Umbilical cord (tissue), 2 donors: ENCODE measurements around the gene CCDC71. TPM values are rescaled to one million over a fixed set of nuclear protein-coding genes. Genes with fewer than 3 reads are reported as not detected.

Source experiments
- DNase-seq: peaks from one replicate; pipeline ENCODE4 v3.0.0-alpha.2; 2015; ENCODE audit warnings: low spot score
- total RNA-seq: library from RNA; depleted of rRNA; stranded (reverse); fragments of >200 nt; gene quantifications from one replicate; pipeline ENCODE4 v1.2.3, GENCODE V29; 2014; ENCODE audit warnings: low replicate concordance; ENCODE audit not compliant: insufficient read depth

Gene CCDC71
- total RNA-seq, 1 donor from 2014 or later, result 7.0 TPM

DNA sequence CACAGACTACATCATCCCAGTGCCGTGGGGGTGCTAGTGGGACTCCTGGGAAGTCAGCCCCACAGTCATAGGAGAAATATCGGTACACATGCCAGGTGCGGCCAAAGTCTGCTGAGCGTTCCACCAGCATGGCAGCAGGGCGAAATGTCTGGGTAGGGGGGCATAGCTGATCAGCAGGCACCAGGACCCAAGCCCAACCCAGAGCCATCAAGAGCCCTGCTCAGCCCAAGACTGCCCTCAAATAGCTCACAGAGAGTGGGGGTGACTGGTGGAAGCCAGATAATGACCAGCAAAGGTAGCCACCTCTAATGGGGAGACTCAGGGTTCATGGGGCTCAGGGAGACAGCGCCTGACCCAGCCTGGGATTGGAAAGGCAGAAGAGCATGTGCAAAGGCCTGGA, 34.6 kb downstream of the CCDC71 start:
- DNase-seq, result no peak

DNA sequence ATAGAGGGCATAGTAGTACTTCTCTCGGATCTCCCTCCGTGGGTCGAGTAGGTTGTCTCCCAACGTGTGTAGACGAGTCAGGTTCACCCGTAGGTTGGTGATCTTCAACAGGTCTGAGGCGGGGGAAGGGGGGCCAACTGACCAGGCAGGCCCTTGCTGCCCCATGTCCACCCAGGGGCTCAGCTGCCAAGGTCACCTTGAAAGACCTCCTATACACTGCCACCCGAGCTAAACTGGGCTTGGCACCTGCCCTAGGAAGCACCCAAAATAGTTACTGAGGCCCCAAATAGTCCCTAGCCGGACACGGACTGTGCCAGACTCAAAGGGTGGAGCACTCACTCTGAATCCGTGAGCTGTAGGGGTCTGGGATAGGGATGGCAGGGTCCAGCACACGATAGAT, 35.1 kb downstream of the CCDC71 start:
- DNase-seq, result no peak

DNA sequence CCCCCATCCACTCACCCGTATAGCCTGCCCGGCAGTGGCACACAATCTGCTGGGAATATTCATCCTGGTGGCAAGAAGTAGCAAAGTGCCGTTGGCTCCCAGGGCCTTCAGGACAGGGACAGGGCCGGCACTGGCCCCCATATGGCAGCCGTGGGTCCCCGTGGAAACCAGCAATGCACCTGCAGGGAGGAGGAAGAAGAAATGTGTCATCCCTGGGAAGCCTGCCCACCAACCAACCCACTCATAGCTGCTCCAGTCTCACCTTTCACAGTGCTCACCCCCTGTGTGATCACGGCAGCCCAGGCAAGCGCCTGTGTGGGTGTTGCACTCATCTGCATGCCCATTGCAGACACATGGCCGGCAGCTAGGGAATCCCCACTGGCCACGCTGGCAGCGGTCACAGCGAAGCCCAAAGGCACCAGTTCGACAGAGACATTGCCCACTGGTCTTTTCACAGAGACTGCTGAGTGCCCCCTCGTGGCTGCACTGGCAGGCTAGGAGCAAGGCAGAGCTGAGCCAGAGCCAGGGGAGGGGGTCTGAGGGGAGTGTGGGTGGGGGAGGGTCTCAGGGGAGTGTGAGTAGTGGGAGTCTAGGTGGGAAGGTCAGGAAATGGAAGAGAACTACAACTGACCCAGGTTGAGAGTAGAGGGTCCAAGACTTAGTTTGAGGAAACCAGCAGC, 41.0 kb downstream of the CCDC71 start:
- DNase-seq, result no peak

DNA sequence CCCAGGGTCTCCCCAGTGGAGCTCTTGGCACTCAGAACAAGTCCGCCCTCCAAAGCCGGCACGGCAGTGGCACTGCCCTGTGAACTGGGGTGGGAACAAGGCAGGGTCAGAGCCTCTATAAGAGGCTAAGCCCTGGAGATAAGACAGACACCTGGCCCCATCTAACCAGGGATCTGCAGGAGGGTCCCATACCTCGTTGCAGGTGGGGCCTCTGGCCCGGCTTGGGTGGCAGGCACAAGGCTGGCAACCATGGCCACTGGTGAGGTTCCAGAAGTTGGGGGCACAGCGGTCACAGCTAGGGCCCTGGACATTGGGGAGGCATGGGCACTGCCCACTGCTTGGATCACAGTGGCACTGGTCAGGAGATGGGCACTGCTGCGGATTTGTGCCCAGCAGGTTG, 41.9 kb downstream of the CCDC71 start:
- no peak for DNase-seq

DNA sequence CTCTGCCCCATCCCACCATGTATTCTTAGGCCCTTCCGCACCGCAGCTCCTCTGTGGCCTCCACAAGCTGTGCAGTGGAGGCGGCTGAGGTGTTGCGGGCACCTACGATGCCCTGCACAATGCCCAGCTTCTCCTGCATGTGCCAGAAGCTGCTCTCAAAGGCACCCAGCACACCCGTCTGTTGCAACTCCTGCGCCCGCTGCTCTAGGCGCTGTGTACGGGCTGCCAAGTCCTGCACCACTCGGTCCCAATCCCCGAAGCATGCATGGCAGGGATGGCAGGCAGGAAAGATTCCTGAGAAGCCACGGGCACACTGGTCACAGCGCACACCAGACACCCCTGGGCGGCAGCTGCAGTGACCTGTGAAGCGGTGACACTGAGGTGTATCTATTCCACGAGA, 42.4 kb downstream of the CCDC71 start:
- no peak for DNase-seq

DNA sequence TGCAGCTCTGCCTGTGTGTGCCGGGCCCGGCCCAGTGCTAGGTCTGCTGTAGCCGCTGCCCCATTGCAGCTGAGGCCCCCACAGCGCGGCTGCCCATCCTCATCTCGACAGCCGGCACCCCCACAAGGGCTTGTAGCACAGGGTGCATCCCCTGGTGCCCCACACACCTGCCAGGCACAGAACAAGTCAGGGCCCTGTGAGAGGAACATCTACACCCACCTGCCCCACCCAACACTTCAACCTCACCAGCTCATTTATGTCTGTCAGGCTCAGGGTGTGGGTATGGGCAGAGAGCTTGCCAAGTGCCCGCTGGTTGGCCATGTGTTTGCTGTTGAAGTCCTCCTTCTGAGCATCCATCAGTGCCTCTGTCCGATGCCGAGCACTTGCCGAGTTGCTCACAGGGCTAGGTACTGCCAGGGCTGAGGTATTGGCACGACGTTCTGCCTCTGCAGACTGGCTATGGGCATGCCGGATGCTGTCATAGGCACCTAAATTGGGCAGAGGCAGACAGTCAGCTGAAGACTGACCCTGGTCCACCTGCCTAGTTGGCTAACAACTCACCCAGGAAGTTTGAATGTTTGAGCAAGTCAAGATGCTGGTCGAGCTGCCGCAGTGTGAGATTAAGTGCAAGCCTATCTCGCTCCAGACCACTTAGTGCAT, 43.1 kb downstream of the CCDC71 start:
- DNase-seq, result no peak

DNA sequence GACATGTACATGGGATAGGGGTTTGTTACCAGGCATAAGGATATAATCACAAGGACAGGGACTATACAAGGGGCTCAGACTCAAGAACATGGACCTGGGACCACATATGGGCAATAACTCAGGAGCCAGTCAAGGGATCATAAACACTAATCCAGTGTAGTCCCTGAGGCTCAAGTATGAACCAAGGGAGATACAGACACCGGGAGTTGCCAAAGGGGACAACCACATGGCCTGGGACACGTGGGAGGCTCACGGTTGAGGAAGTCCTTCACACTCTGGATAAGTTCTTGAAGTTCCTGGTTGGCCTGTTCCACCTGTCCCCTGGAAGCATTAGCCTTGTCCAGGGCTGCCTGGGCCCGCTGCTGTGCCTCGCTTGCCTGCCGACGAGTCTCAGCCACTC, 43.7 kb downstream of the CCDC71 start:
- DNase-seq, result no peak

DNA sequence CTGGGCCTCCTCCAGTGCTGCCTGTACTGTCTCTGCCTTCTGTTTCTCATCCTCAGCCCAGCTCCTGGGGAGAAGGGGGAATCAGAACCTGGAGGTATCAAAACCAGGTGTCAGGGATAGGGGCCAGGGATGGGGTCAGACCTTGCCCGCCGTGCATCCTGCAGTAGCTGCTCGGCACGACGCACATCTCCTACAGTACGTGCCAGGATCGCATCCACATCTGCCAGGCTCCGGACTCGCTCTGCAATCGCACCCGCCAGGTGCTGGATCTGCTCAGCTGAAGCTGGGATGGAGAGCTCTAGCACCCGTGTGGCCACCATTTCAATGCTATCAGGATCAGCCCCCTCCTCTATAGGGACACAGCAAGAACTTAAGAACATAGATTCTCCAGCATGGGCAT, 44.1 kb downstream of the CCDC71 start:
- DNase-seq, result no peak

DNA sequence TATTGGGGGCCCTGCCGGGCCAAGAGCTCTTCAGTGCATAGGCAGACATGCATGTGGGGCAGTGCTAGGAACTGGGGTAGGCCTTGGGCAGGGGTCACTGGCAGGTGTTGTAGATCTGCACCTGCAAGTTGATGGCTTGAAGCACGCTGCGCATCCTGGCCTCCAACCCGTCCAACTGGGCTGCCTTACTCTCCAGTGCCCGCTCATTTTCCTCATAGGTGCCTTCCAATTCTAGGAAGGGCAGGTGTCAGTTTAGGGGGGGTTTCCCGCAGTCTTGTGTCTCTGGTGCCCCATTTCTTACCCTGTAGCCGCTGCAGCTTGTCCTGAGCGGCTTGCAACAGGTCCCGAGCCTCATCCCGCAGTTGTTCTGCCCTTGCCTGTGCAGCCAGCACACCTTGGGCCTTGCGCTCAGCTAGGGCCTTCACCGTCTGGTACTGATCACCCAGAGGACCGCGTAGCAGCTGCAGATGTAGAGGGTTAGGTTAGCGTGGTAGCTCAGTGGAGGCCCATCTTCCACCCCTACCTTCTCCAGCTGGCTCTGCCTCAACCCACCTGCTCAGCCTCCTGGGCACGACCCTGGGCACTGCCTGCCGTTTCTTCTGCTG, 44.9 kb downstream of the CCDC71 start:
- DNase-seq, result no peak

DNA sequence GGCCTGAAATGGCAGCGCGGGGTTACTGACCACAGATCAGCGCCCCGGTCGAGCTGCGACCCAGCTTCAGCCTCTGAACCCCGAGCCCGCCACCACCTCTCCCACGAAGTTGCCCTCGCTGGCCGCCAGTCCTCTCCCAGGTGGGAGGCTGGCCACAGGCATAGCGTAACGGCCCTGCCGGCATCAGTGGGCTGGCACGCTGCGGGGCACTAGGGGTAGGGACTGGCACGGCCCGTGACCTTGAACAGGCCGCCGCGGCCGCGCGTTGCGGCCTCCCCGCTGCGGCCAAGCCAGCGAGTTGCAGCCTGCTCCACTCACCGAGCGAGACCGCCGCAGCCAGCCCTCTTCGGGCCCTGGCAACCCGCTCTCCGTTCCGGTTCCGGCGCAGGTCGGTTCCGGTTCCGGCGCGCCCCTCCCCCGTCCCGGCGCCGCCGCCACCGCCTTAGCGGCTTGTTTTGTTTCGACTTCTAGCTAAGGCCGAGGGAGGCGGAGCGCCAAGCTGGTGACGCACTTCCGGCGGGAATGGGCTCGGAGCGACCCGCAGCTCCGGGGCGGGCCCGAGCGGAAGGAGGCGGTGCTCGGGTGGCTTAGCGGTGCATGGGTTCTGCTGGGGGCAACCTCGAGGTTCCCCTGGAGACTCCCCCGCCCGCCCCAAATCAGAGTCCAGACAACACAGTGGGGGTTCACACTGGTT, 45.5 kb downstream of the CCDC71 start, which contains the start of gene USP19:
Gene USP19, minus strand, starts transcription at position 386 of the 694 bp plus-strand sequence. CDS start 1,678 bp downstream, outside the sequence.
- DNase-seq, result peak; percentile 93

DNA sequence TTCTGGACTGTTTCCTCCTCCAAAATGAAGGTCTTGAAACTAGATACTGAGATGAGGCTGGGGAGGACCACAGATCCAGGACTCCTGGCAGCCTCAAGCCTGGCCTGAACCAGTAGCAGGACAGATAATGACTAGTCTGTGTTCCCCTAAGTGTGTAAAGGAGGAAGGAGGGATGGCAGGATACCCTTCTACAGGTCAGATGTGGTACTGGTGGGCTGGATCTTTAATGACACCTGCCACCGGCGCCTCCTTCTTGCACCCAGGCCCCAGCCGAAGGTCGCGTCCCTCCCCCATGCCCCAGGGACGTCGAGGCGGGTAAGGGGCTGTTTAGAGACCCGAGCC, 46.1 kb downstream of the CCDC71 start:
- DNase-seq, result no peak

DNA sequence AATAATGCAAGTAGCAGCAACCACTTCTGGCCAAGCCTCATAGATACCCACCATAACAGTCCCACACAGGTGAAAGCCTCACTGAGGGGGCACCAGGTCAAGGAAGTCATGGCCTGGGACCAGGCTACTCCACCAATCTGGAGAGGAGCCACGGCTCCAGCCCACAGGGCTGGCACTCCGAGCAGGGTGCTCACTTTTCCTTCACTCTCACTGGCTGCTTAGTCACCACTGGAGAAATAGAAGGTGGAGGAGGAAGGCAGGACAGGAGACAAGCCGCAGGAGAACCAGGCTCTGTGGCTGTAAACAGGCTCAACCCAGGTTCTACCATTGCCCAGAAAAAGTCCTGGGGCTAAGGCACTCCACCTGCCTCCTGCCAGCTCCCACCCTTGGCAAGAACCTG, 46.7 kb downstream of the CCDC71 start:
- DNase-seq, result no peak

DNA sequence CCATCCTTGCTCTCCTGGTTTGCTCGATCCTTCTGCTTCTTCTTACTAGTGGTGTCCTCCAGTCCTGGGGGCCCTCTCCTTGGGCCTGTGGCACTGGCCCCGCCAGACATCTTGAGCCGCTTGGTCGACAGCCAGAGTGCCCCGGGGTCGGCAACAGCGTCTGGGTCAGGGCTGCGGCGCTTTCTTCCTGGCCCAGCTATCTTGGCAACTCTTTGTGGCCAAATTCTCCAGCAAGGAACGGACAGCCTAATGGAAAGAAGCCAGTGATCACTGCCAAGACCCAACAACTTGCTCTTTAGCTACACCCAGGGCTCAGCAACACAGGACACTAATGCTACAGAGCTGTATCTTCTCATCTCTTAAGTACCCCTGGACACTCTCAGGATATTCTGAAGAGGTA, 47.1 kb downstream of the CCDC71 start:
- no peak for DNase-seq

Other genes starting within 250 kb of the CCDC71 start
- gene ARIH2, start 247.5 kb downstream of the CCDC71 start, total RNA-seq, result 115 TPM
- gene P4HTM, start 176.1 kb downstream of the CCDC71 start, total RNA-seq, result 53.0 TPM
- 31.3 TPM for gene WDR6, start 158.9 kb downstream of the CCDC71 start, total RNA-seq
- 15.2 TPM for gene DALRD3, start 147.8 kb downstream of the CCDC71 start, total RNA-seq
- 28.2 TPM for gene NDUFAF3, start 144.2 kb downstream of the CCDC71 start, total RNA-seq
- 181 TPM for gene IMPDH2, start 136.9 kb downstream of the CCDC71 start, total RNA-seq
- 49.4 TPM for gene QRICH1, start 72.3 kb downstream of the CCDC71 start, total RNA-seq
- 283 TPM for gene QARS1, start 61.6 kb downstream of the CCDC71 start, total RNA-seq
- 48.9 TPM for gene USP19, start 45.5 kb downstream of the CCDC71 start, total RNA-seq
- 753 TPM for gene LAMB2, start 33.3 kb downstream of the CCDC71 start, total RNA-seq
- gene KLHDC8B, start 5.3 kb upstream of the CCDC71 start, total RNA-seq, result 30.8 TPM
- gene C3orf62, start 110.9 kb upstream of the CCDC71 start, total RNA-seq, result 0.72 TPM
- gene USP4, start 173.7 kb upstream of the CCDC71 start, total RNA-seq, result 14.4 TPM
- gene GPX1, start 192.0 kb upstream of the CCDC71 start, total RNA-seq, result 94.6 TPM
- 351 TPM for gene RHOA, start 245.6 kb upstream of the CCDC71 start, total RNA-seq
- 10.1 TPM for gene TCTA, start 246.1 kb upstream of the CCDC71 start, total RNA-seq